Activated T-cell treated with anti-CD3 and anti-CD28 coated beads for 1 hour (primary cell): ENCODE data around the gene KLC3.
A peak's percentile ranks its signal among the peaks of the same experiment; 100 is the strongest.
"Not testable (repeated sequence)": the region's sequence is repeated elsewhere in the genome, so short reads cannot be mapped to it uniquely, and the experiment has no call there.

Source experiments
- DNase-seq: peaks from one replicate; pipeline ENCODE4 v3.0.0-alpha.2; 2020; ENCODE audit warnings: low read depth

The KLC3 gene

DNA sequence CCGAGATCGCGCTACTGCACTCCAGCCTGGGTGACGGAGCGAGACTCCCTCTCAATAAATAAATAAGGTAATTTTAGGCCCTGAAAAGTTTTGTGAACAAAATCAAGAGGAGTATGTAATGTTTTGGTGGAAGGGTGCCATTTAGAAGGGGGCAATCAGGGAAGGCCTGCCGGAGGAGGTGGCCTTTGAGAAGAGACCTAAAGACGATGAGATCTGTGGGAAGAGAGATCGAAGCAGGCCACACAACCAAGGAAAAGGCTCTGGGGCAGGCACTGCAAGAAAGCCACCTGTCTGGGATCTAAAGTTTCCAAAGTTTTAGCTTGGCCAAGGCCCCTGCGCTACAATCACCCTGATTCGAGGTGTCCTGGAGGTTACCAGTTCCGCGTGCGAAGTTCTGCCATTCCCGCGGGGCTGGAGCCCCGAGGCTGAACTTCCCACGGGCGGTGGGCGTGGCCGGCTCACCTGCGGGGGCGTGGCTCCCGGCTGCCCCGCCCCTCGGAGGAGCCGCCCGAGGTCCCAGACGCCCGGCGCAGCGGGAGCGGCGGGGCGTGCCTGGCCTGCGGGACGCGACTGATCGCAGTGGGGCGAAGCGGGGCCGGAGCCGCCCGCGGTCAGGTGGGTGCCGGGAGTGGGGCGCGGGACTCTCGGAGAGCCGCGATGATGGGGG is at the start of gene KLC3:
Gene KLC3 (plus strand): TSS at position 519 of the 667 bp plus-strand sequence. CDS start 4,792 bp downstream, outside the sequence.
- peak; percentile 9 for DNase-seq

DNA sequence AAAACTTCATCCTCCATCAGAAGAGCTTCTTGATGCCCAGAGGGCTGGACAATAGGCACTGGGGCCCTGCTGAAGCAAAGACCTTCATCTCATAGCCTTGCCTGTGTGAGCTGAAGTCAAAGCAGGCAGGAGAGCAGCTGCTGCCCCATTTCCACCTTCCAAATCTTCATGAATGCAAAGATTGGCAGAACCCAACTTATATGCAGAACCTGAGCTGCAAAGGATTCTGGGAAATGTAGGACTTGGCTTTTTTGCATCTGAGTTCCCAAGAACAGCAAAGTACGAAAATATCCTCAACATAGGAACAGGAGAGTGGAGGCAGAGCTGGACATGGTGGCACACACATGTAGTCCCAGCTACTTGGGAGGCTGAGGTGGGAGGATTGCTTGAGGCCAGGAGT is 48.7 kb upstream of the KLC3 start:
- no peak for DNase-seq

DNA sequence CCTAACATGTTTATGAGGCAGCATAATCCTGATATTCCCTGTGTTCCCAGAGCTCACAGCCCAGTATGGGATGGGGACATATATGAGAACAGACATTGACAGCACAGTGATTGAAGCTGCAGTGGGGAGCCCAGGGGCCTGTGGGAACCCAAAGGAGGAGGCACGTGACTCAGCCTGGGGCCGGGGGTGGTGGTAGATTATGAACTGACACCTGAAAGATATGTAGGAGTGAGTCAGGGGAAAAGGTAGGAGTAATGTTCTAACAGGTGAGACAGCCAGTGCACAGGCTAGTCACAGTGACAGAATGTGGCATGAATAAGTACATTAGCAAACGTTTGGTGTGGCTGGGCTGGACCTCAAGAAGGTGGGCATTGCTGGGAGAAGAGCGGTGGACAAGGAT is 46.9 kb upstream of the KLC3 start:
- no peak for DNase-seq

DNA sequence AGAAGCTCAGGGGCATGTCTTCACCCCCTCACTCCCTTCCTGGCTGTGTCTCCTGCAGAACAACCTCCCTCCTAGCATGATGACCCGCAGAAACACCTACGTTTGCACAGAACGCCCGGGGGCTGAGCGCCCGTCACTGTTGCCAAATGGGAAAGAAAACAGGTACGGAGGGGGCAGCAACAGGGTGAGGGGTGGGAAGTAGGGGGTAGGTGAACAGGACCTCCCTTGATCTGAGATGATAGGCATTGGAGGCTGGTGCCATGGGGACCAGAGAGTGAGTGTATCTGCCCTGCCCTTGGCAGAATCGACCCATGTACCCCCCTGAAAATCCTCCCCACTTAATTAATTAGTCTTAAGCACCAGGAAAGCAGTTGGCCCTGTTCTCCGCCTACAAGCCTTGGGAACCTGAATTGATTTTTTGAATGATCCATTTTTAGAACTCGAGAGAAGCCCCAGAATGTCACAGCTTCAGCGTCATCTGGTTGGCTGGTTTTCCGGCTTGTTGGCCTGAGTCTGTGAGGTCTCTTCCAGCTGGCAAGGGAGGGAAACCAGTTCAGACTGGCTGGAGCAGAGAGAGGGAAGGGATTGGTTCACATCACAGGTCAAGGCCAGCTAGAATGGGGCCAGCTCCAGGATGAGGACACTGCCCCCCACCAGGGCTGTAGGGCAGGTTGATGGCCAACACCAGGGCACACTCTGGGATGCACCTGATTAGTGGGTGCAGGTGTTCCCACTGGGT is 46.1 kb upstream of the KLC3 start:
- no peak for DNase-seq

DNA sequence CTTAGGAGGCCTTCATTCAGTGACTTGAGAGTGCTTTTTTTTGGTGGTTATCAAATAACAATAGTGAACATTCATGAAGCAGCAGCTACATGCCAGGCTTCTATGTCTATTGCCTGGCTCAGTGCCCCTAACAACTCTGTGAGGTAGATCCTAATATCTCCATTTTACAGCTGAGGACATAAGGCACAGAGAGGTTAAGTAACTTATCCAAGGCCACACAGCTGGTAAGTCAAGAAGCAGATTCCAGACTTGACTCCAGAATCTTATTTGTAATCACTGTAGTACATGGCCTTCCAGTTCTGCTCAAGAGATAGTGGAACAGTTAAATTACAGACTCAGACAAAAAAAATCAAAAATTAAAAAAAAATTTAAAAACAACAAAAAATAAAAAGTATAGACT is 44.7 kb upstream of the KLC3 start:
- DNase-seq, result no peak

DNA sequence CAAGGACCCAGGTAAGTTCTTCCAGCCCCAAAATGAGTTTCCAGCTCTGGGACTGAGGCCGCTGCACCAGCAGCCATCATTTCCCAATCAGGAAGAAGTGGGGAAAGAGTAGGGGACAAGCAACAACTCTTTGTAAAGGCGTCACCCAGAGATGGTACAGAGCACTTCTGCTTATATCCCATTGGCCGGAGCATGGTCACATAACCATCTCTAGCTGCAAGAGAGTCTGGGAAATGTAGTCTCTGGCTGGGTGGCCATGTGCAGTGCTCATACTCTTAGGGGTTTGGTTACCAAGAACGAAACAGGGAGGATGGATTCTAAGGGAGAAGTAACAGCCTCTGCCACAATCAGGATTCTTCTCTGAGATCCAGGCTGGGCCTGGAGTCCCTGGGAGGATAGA is 44.2 kb upstream of the KLC3 start:
- DNase-seq, result no peak

DNA sequence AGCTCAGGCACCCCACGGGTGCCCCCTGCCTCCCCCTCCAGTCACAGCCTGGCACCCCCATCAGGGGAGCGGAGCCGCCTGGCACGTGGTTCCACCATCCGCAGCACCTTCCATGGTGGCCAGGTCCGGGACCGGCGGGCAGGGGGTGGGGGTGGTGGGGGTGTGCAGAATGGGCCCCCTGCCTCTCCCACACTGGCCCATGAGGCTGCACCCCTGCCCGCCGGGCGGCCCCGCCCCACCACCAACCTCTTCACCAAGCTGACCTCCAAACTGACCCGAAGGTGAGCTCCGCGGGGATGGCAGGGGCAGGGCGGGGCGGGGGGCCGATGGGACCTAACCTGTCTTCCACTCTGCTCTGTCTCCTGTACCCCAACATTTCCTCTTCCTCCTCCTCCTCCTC is 42.9 kb upstream of the KLC3 start:
- DNase-seq, result no peak

DNA sequence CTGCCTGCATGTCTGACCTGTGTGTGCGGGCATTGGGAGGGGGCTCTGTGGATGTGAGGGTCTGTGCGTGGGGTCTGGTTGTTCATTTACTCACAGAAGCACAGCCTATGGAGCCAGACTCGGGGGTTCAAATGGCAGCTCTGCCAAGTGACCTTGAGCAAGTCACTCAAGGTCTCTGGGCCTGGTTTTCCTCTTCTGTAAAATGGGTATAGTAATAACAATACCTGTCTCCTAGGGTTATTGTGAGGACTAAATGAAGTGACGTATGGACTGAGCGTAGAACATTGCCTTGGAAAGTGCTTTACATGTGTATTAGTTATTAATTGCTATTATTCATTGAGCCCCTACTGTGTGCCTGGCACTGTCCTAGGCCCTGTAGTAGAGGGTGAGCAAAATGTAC is 42.3 kb upstream of the KLC3 start:
- DNase-seq, result no peak

DNA sequence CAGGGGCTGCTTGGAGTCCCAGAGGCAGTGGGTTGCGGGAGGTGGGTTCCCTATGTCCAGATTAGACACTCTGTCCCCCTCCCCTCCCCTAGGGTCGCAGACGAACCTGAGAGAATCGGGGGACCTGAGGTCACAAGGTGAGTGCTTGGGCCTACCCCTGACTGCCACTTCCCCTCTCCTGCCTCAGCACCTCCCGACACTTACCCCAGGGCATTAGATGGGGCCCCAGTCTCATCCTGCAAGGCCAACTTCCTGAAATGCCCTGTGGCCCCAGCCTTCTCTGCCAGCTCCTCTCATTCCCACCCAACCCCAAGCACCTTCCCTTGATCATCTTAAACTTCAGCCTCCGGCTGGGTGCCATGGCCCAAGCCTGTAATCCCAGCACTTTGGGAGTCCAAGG is 40.8 kb upstream of the KLC3 start:
- DNase-seq, result no peak

DNA sequence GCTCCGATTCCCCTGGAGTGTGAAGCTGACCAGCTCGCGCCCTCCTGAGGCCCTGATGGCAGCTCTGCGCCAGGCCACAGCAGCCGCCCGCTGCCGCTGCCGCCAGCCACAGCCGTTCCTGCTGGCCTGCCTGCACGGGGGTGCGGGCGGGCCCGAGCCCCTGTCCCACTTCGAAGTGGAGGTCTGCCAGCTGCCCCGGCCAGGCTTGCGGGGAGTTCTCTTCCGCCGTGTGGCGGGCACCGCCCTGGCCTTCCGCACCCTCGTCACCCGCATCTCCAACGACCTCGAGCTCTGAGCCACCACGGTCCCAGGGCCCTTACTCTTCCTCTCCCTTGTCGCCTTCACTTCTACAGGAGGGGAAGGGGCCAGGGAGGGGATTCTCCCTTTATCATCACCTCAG is 38.1 kb upstream of the KLC3 start:
- DNase-seq, result no peak

DNA sequence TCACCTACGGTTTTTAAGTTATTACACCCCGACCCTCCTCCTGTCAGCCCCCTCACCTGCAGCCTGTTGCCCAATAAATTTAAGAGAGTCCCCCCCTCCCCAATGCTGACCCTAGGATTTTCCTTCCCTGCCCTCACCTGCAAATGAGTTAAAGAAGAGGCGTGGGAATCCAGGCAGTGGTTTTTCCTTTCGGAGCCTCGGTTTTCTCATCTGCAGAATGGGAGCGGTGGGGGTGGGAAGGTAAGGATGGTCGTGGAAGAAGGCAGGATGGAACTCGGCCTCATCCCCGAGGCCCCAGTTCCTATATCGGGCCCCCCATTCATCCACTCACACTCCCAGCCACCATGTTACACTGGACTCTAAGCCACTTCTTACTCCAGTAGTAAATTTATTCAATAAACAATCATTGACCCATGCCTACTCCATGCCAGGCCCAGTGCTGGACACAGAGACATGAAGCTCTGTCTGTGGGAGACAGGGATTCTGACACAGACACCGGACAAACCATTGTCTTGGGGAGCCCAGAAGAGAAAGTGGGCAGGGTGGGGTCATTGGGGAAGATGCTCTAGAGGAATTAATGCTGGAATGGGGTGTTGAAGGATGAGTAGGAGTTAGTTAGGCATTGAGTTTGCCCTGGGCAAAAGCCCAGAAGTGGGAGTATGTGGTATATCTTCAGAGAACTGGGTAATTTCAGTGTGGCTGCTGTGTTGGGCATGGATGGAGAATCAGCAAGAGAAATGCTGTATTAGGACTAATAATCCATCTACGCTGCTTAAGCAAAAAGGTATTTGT is 37.1 kb upstream of the KLC3 start:
- DNase-seq, result no peak

DNA sequence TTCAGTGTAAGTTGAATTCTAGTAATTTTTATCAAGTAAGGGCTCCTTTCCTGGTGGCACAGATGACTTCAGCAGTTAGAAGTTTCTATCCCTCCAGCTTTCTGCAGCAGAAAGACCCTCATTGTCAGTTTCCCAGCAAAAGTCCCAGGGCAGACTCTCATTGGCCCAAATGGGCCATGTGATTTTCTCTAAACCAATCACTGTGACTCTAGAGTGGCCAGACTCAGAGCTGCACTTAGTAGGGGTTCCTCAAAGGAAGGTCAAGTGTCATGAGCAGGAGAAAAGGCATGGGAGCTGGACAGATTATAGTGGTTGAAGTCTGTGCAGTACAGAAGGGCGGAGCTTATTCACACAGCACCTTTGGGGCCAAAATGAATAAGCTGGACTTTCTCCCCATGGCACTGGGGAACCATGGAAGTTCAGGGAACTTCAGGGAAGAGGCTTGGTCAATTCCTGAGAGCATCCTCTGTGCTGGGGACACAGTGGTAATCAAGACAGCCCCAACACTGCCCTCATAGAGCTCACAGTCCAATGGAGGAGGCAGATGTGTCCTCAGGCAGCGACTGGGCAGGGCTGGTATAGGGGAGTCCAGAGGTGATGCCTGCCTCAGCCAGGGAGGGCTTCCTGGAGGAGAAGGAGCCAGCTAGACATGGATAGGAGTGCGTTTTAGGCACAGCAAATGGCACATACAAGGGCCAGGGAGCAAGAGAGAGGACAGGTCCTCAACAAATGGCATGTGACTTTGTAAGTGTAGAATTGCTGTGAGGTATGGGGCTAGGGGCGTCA is 36.2 kb upstream of the KLC3 start:
- DNase-seq, result no peak

DNA sequence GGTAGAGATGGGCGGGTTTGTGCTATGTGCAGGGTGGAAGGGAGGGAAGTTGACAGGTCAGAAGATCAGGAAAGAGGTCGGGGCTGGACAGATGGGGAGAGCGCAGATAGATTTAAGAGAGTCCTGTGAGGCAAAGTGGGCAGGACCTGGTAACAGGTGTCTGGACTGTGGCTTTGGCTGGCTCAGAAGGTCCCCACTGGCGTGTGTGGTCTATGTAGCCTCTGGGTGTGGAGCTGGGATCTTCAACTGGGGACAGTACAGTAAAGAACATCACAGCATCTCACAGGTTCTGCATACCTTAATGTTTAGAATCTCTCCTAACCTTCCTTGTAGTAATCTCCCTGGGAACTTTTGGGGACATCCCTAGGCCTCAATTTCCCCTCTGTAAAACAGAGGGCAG is 35.5 kb upstream of the KLC3 start:
- no peak for DNase-seq

DNA sequence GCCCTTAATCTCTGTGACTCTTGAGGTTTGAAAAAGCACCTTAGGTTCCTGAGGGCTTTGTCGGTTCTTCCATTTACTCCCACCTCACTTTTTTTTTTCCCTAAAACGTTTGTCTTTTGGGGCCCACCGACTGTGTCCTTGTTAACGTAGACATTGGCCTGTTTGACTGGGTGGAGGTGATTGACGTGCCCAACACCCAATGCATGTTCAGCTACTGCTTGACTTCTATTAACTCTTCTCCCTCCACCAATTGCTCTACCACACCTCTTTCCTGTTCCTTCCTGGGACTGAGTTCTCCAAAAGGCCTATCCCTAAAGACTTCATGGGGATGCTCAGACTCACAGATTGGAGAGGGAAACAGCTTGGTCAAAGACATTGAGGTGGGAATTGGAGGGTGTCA is 35.1 kb upstream of the KLC3 start:
- no peak for DNase-seq

DNA sequence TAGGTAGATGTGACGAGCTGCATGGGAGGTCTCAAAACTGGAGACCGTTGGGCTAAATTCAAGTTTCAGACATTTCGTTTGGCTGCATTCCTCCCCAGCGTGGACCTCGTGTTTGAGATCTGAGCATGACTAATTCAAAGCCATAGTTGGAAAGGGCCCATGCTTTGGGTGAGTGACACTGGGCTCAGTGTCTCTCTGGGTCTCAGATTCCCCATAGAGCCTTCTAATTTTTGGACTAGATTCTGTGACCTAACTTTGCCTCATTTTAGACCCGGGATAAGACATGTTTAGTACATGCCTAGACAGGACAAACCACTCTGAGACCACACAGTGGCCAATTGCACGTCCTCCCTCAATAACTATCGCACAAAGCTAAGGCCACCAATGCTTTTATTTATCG is 34.5 kb upstream of the KLC3 start:
- DNase-seq, result no peak

DNA sequence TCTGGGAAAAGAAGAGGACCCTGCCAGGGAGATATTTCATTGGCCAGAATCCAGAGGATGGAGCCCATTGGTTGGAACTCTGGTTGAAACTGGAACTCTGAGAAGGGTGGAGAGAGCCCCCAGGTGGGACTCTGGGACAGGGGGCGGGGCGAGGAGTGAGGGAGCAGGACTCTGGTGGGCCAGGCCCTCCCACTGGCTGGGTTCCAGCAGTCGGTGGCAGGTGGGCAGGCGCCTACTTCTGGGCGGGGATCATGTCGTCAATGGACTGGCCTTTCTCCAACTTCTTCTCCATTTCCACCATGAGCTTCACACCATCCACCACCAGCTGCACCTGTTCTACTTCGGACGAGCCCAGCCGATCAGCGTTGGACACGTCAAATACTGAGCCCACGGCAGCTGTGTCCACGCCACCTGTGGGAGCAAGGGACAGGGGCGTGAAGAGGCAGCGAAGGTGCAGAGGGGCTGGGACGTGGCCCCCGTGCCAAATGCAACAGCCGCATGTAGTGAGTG is 34.0 kb upstream of the KLC3 start:
- no peak for DNase-seq

DNA sequence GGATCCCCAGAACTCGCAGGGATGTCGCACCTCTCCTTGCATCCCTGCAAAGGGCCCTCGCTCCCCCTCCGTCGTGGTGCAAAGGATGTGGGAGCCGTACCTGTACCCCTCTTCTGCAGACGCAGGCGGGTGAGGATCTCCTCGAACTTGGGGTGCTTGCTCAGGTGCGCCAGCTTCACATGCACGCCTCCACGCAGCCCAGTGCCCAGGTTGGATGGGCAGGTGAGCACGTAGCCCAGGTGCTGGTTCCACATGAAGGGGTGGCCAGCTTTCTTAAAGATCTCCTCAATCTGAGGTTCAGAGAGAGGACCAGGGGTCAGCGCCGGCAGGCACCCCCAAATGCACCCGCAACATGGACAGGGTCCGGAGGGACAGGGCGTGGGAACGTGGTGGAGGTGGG is 33.2 kb upstream of the KLC3 start:
- DNase-seq, result no peak

DNA sequence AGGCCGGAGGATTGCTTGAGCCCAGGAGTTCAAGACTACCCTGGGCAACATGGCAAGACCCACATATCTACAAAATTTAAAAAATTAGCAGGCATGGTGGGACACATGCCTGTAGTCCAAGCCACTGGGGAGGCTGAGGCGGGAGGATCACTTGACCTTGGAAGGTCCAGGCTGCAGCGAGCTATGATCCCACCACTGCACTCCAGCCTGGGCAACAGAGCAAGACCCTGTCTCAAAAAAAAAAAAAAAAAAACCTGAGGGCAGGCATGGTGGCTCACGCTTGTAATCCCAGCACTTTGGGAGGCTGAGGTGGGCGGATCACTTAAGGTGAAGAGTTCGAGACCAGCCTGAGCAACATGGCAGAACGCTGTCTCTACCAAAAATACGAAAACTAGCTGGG is 31.2 kb upstream of the KLC3 start:
- DNase-seq, result not testable (repeated sequence)

DNA sequence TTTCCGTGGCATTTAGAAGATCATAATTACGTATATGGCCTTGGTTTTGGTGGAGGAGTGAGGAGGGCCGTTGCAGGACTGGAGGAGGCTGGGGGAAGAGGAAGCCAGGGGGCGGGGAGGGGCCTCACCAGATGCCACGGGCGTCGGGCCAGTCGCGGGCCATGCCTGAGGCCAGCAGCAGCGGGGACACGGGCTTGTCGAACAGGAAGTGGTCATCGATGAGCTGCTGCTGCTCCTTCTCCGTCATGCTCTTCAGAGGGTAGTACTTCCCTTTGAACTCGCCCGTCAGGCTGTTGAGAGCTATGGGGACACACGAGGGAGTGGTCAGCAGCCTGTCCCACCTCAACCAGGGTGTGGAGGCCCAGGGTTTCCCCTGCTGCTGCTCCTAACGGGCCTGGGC is 28.9 kb upstream of the KLC3 start:
- DNase-seq, result no peak

DNA sequence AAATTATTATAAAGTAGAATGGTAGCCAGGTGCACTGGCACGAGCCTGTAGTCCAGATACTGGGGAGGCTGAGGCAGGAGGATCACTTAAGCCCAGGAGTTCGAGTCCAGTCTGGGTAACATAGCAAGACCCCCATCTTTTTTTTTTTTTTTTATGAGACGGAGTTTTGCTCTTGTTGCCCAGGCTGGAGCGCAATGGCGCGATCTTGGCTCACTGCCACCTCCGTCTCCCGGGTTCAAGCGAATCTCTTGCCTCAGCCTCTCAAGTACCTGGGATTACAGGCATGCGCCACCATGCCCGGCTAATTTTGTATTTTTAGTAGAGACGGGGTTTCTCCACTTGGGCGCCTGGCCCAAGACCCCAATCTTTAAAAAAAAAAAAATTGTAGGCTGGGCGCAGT is 28.3 kb upstream of the KLC3 start:
- not testable (repeated sequence) for DNase-seq

DNA sequence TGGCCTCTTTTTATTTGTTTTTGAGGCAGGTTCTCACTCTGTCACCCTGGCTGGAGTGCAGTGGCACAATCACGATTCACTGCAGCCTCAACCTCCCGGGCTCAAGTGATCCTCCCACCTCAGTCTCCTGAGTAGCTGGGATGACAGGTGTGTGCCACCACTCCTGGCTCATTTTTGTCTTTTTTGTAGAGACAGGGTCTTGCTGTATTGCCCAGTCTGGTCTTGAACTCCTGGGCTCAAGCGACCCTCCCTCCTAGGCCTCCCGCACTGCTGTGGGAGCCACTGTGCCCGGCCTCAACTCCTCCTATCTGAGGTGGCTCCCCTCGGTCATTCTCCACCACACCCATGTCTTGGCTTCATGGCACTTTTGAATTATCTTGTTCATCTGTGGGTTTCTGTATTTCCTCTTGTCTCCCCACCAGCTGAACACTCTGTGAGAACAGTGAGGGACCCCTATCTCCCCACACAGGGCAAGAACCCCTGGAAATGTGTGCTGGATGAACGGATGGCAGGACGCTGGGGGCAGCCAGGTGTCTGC is 25.8 kb upstream of the KLC3 start:
- DNase-seq, result no peak

DNA sequence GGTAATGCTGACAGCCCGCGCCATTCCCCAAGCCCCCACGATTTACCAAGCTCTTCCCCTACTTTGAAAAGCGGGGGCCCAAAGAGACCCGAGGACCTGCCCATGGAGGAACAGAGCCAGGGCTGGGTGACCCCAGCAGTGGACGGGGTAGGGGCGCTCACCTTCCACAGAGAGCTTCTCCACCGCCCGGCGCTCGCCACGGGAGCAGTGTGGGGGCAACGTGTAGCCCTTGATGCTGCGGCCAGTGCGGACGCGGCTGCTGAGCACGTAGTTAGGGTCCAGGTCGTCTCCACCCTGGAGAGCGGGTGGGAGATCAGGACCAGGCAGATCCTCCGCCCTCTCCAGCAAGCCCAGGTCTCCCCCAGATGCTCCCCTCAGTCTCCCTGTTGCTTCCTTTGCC is 25.2 kb upstream of the KLC3 start:
- DNase-seq, result no peak
